22Rv1 (cell line): ENCODE measurements around the gene AGAP1.

ENCODE experiments used
- ZFX ChIP-seq: fragments of 450-650 bp; IDR thresholded peaks from 2 replicates; pipeline ENCODE4 v1.6.1; 2017; ENCODE audit warnings: antibody characterized with exemption, borderline replicate concordance
- TF ChIP-seq, protein P1 (sequence below): fragments of 450-650 bp; IDR thresholded peaks from 2 replicates; pipeline ENCODE4 v1.5.1; 2017; ENCODE audit warnings: mild to moderate bottlenecking

DNA sequence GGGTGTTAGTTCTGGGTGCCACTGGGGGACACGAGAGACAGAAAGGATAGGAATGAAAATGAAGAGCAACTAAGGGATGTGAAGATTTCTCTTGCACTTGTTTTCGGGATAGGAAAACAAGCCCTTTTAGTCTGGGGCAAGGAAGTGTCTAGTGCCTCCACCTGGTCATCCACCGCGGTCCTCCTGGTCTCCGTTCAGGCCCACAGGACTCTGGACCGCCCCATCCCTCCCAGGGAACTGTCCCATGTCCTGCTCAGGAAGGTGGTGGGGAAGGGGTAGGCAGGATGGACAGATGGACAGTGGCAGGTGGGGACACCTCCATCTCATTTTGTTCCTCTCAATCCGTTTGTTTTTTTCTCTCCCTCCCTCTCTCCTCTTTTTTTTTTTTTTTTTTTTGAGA lies 45.9 kb downstream of the AGAP1 start:
- TF ChIP-seq, protein P1, sequence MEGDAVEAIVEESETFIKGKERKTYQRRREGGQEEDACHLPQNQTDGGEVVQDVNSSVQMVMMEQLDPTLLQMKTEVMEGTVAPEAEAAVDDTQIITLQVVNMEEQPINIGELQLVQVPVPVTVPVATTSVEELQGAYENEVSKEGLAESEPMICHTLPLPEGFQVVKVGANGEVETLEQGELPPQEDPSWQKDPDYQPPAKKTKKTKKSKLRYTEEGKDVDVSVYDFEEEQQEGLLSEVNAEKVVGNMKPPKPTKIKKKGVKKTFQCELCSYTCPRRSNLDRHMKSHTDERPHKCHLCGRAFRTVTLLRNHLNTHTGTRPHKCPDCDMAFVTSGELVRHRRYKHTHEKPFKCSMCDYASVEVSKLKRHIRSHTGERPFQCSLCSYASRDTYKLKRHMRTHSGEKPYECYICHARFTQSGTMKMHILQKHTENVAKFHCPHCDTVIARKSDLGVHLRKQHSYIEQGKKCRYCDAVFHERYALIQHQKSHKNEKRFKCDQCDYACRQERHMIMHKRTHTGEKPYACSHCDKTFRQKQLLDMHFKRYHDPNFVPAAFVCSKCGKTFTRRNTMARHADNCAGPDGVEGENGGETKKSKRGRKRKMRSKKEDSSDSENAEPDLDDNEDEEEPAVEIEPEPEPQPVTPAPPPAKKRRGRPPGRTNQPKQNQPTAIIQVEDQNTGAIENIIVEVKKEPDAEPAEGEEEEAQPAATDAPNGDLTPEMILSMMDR: no peak
- no peak for TF ChIP-seq ZFX
